ENCODE results near the gene DPP6. TPM values are rescaled to one million over a fixed set of nuclear protein-coding genes. Genes with fewer than 3 reads are reported as not detected.

Gene DPP6
- total and polyA plus RNA-seq, 2 experiments from 2014 or later: not detected

DNA sequence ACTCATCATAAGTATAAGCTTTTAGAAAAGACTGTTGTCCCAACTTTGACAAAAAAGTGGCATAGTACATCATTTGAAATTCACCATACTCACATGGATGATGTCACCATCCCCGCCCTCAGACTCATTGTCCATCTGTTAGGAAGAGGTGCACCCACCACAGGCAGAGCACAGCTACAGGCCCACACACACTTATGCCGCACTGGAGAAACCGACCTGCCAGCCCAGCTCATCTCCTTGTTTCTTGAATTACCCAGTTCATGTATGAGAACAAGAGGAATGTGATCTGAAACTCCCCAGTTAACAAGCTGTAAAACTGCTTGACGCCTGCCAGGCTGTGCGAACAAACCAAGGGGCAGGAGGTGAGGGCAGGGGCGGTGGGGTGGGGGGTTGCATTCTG lies 312.0 kb downstream of the DPP6 start (continued):
- TF ChIP-seq, protein P1, sequence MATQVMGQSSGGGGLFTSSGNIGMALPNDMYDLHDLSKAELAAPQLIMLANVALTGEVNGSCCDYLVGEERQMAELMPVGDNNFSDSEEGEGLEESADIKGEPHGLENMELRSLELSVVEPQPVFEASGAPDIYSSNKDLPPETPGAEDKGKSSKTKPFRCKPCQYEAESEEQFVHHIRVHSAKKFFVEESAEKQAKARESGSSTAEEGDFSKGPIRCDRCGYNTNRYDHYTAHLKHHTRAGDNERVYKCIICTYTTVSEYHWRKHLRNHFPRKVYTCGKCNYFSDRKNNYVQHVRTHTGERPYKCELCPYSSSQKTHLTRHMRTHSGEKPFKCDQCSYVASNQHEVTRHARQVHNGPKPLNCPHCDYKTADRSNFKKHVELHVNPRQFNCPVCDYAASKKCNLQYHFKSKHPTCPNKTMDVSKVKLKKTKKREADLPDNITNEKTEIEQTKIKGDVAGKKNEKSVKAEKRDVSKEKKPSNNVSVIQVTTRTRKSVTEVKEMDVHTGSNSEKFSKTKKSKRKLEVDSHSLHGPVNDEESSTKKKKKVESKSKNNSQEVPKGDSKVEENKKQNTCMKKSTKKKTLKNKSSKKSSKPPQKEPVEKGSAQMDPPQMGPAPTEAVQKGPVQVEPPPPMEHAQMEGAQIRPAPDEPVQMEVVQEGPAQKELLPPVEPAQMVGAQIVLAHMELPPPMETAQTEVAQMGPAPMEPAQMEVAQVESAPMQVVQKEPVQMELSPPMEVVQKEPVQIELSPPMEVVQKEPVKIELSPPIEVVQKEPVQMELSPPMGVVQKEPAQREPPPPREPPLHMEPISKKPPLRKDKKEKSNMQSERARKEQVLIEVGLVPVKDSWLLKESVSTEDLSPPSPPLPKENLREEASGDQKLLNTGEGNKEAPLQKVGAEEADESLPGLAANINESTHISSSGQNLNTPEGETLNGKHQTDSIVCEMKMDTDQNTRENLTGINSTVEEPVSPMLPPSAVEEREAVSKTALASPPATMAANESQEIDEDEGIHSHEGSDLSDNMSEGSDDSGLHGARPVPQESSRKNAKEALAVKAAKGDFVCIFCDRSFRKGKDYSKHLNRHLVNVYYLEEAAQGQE (IDR thresholded peaks at IDR 0.05; ENCODE audit: unreplicated experiment): no peak
- TF ChIP-seq ZNF331 (CRISPR knock-in tag; IDR thresholded peaks at IDR 0.05; ENCODE audit: low read depth) (no peak), STAT1 (IDR thresholded peaks at IDR 0.05; ENCODE audit: unreplicated experiment) (no peak)
- TF ChIP-seq, protein P2, sequence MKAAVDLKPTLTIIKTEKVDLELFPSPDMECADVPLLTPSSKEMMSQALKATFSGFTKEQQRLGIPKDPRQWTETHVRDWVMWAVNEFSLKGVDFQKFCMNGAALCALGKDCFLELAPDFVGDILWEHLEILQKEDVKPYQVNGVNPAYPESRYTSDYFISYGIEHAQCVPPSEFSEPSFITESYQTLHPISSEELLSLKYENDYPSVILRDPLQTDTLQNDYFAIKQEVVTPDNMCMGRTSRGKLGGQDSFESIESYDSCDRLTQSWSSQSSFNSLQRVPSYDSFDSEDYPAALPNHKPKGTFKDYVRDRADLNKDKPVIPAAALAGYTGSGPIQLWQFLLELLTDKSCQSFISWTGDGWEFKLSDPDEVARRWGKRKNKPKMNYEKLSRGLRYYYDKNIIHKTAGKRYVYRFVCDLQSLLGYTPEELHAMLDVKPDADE (IDR thresholded peaks at IDR 0.05): no peak

- H3K27ac Mint-ChIP-seq: 0 out of 2 replicates have a peak overlapping the region, but pooled peaks have one; percentile 21
- H3K4me1 ChIP-seq (ENCODE audit: insufficient read depth): no peaks in the 10 kb centered on the region
- no peaks in the 10 kb centered on the region for H3K36me3 Mint-ChIP-seq (ENCODE audit: low read depth)
- H3K4me1 Mint-ChIP-seq: peaks cover 21% of the 10 kb centered on the region
- H3K27me3 Mint-ChIP-seq (ENCODE audit: insufficient read depth, low read depth, poor library complexity): peaks cover 4% of the 10 kb centered on the region
- H3K4me3 Mint-ChIP-seq: no peak overlapping the region
- no peak overlapping the region for H2AFZ ChIP-seq
- H3K27ac ChIP-seq (ENCODE audit: low read depth): no peak overlapping the region
- no peaks in the 10 kb centered on the region for H3K9me3 Mint-ChIP-seq
- no peaks in the 10 kb centered on the region for H3K79me2 ChIP-seq (replicated peaks; ENCODE audit: insufficient read depth)
- no peaks in the 10 kb centered on the region for H3K27me3 ChIP-seq (ENCODE audit: insufficient read depth)
- H3K9me2 ChIP-seq (ENCODE audit: insufficient read depth): no peaks in the 10 kb centered on the region
- H3K36me3 ChIP-seq (ENCODE audit: insufficient read depth): peaks cover 6% of the 10 kb centered on the region; the same call in 1 of the 2 replicates
- H3K4me2 ChIP-seq: no peak overlapping the region
- ATAC-seq (peak; percentile 52), DNase-seq (ENCODE audit: low spot score) (no peak)
- TF ChIP-seq, protein P2 (IDR thresholded peaks at IDR 0.05): no peak
- TF ChIP-seq ZNF462 (CRISPR knock-in tag; IDR thresholded peaks at IDR 0.05) (no peak), ZNF114 (CRISPR knock-in tag; IDR thresholded peaks at IDR 0.05) (no peak), JUNB (IDR thresholded peaks at IDR 0.05; ENCODE audit: unreplicated experiment) (no peak)
- H4K20me1 ChIP-seq (replicated peaks; ENCODE audit: insufficient read depth): no peaks in the 10 kb centered on the region
- no peak overlapping the region for H3K4me3 ChIP-seq
- no peaks in the 10 kb centered on the region for H3F3A ChIP-seq (replicated peaks; ENCODE audit: low read depth)
Measured at GRCh38 chr7:154371424-154371823, 319.2 kb downstream of the DPP6 start.
